HEK293 (cell line): ENCODE data around the gene SH2D4B.

Experiments used
- CTCF ChIA-PET: fragments of 350-600 bp; formaldehyde crosslinking; extraction: SDS; loops from one replicate; lab custom pipeline; 2021; ENCODE audit warnings: antibody characterized with exemption; lab: Yijun Ruan, JAX
- POLR2A ChIA-PET: fragments of 300-600 bp; formaldehyde crosslinking; extraction: SDS; loops from one replicate; lab custom pipeline; 2020; ENCODE audit warnings: antibody characterized with exemption, inconsistent platforms; lab: Yijun Ruan, JAX
- H3K27ac ChIP-seq: fragments of 200-500 bp; sonication (Bioruptor generic); 2 replicates; pipeline ENCODE4 v1.5.1; 2014; ENCODE audit warnings: low read depth, low read length, control low read depth, inconsistent platforms; ENCODE audit errors: extremely low read depth
- H3K36me3 ChIP-seq, 2 experiments: fragments of 200-500 bp in 1 of 2; sonication (Bioruptor generic) in 1 of 2; 1 replicate in 1 of 2; 2 replicates in 1 of 2; pipeline ENCODE4 v1.5.1; 2014 to 2017; ENCODE audit warnings: inconsistent platforms in 2 of 2, low read length in 2 of 2; ENCODE audit not compliant: control insufficient read depth in 2 of 2, insufficient read depth in 1 of 2
- H3K4me1 ChIP-seq: fragments of 200-500 bp; sonication (Bioruptor generic); 2 replicates; pipeline ENCODE4 v1.5.1; 2014; ENCODE audit warnings: mild to moderate bottlenecking, low read length, inconsistent platforms; ENCODE audit not compliant: control insufficient read depth, insufficient read depth
- H3K4me3 ChIP-seq: 2 replicates; pipeline ENCODE4 v1.5.1; 2011; ENCODE audit warnings: low read depth, mild to moderate bottlenecking, control low read depth, low read length, moderate library complexity
- H3K9me3 ChIP-seq: fragments of 200-500 bp; sonication (Bioruptor generic); 2 replicates; pipeline ENCODE4 v1.5.1; 2014; ENCODE audit warnings: low read depth, low read length, inconsistent platforms; ENCODE audit not compliant: control insufficient read depth, insufficient read depth
- EGR2 ChIP-seq: fragments of 450-650 bp; formaldehyde crosslinking; IDR thresholded peaks from 2 replicates; pipeline ENCODE4 v1.5.1; 2016; ENCODE audit warnings: low read depth, missing biosample characterization, missing genetic modification characterization
- GFI1B ChIP-seq: fragments of 450-650 bp; formaldehyde crosslinking; IDR thresholded peaks from 2 replicates; pipeline ENCODE4 v1.5.1; 2016; ENCODE audit warnings: missing biosample characterization, missing genetic modification characterization
- GLIS2 ChIP-seq: fragments of 450-650 bp; formaldehyde crosslinking; IDR thresholded peaks from 2 replicates; pipeline ENCODE4 v1.5.1; 2016; ENCODE audit warnings: missing biosample characterization, missing genetic modification characterization
- ZBTB8A ChIP-seq: fragments of 450-650 bp; formaldehyde crosslinking; IDR thresholded peaks from 2 replicates; pipeline ENCODE4 v1.5.1; 2016; ENCODE audit warnings: missing biosample characterization, missing genetic modification characterization
- ZFHX2 ChIP-seq: fragments of 450-650 bp; formaldehyde crosslinking; conservative IDR thresholded peaks from 2 replicates; pipeline ENCODE4 v1.5.1; 2016; ENCODE audit warnings: missing biosample characterization, missing genetic modification characterization
- ZNF133 ChIP-seq: fragments of 450-650 bp; formaldehyde crosslinking; IDR thresholded peaks from 2 replicates; pipeline ENCODE4 v1.5.1; 2016; ENCODE audit warnings: missing biosample characterization, missing genetic modification characterization
- ZNF23 ChIP-seq: fragments of 450-650 bp; formaldehyde crosslinking; IDR thresholded peaks from 2 replicates; pipeline ENCODE4 v1.5.1; 2016; ENCODE audit warnings: missing biosample characterization, missing genetic modification characterization, borderline replicate concordance
- ZNF324 ChIP-seq: fragments of 450-650 bp; formaldehyde crosslinking; IDR thresholded peaks from 2 replicates; pipeline ENCODE4 v1.5.1; 2016; ENCODE audit warnings: missing biosample characterization, missing genetic modification characterization
- ZNF341 ChIP-seq: fragments of 450-650 bp; formaldehyde crosslinking; IDR thresholded peaks from 2 replicates; pipeline ENCODE4; 2016; ENCODE audit warnings: low read depth, missing biosample characterization, missing genetic modification characterization
- ZNF391 ChIP-seq: fragments of 450-650 bp; formaldehyde crosslinking; IDR thresholded peaks from 2 replicates; pipeline ENCODE4 v1.5.1; 2016; ENCODE audit warnings: low read depth, missing biosample characterization, missing genetic modification characterization, borderline replicate concordance
- ZNF433 ChIP-seq: fragments of 450-650 bp; formaldehyde crosslinking; IDR thresholded peaks from 2 replicates; pipeline ENCODE4 v1.5.1; 2016; ENCODE audit warnings: missing biosample characterization, missing genetic modification characterization, low read depth
- ZNF548 ChIP-seq: fragments of 450-650 bp; formaldehyde crosslinking; IDR thresholded peaks from 2 replicates; pipeline ENCODE4 v1.5.1; 2016; ENCODE audit warnings: missing biosample characterization, missing genetic modification characterization
- ZNF561 ChIP-seq: fragments of 450-650 bp; IDR thresholded peaks from 2 replicates; pipeline ENCODE4 v1.5.1; 2018; ENCODE audit warnings: missing biosample characterization, missing genetic modification characterization, borderline replicate concordance
- ZNF596 ChIP-seq: fragments of 450-650 bp; IDR thresholded peaks from 2 replicates; pipeline ENCODE4 v1.5.0; 2018; ENCODE audit warnings: missing biosample characterization, mild to moderate bottlenecking, missing genetic modification characterization, moderate library complexity
- ZNF600 ChIP-seq: fragments of 450-650 bp; formaldehyde crosslinking; IDR thresholded peaks from 2 replicates; pipeline ENCODE4 v1.5.1; 2016; ENCODE audit warnings: missing biosample characterization, missing genetic modification characterization
- ZXDB ChIP-seq: fragments of 450-650 bp; formaldehyde crosslinking; IDR thresholded peaks from 2 replicates; pipeline ENCODE4 v1.5.1; 2016; ENCODE audit warnings: missing biosample characterization, missing genetic modification characterization
- TF ChIP-seq, protein P1 (sequence below): fragments of 450-650 bp; formaldehyde crosslinking; IDR thresholded peaks from 2 replicates; pipeline ENCODE4 v1.5.1; 2016; ENCODE audit warnings: missing biosample characterization, missing genetic modification characterization
- TF ChIP-seq, protein P2 (sequence below): fragments of 450-650 bp; formaldehyde crosslinking; IDR thresholded peaks from 2 replicates; pipeline ENCODE4 v1.5.1; 2016; ENCODE audit warnings: missing biosample characterization, missing genetic modification characterization
- TF ChIP-seq, protein P3 (sequence below): fragments of 450-650 bp; formaldehyde crosslinking; IDR thresholded peaks from 2 replicates; pipeline ENCODE4 v1.5.1; 2017; ENCODE audit warnings: missing biosample characterization, mild to moderate bottlenecking, missing genetic modification characterization, moderate library complexity

The SH2D4B gene

DNA sequence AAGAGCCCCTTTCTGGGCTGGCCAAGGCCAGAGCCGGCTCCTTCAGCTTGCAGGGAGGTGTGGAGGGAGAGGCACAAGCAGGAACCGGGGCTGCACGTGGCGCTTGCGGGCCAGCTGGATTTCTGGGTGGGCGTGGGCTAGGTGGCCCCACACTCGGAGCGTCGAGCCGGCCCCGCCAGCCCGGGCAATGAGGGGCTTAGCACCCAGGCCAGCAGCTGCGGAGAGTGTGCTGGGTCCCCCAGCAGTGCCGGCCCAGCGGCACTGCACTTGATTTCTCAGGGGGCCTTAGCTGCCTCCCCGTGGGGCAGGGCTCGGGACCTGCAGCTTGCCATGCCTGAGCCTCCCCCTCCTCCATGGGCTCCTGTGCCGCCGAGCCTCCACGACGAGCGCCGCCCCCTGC, 48.1 kb downstream of the SH2D4B start:
- H3K9me3 ChIP-seq: no peaks in the 10 kb centered on the region
- ChIA-PET CTCF (interaction anchor here (0.9 to 3.0 kb wide), 2 partner anchors 13 to 22 kb away, joined by 3 to 16 read pairs; no protein-coding TSS in a partner anchor), POLR2A (no interaction called here)
- H3K4me3 ChIP-seq: no peak overlapping the region
- H3K27ac ChIP-seq: no peak overlapping the region
- no peaks in the 10 kb centered on the region for H3K4me1 ChIP-seq
- TF ChIP-seq ZNF433 (no peak), EGR2 (no peak), ZNF391 (tag by site-specific recombination) (no peak), ZNF596 (tag by site-specific recombination) (no peak), GLIS2 (no peak), ZNF324 (tag by site-specific recombination) (no peak), ZNF548 (no peak), ZNF341 (tag by site-specific recombination) (no peak), ZXDB (tag by site-specific recombination) (no peak), ZNF600 (tag by site-specific recombination) (no peak), GFI1B (tag by site-specific recombination) (no peak), ZNF133 (tag by site-specific recombination) (no peak), ZNF23 (no peak)
- TF ChIP-seq, protein P1, sequence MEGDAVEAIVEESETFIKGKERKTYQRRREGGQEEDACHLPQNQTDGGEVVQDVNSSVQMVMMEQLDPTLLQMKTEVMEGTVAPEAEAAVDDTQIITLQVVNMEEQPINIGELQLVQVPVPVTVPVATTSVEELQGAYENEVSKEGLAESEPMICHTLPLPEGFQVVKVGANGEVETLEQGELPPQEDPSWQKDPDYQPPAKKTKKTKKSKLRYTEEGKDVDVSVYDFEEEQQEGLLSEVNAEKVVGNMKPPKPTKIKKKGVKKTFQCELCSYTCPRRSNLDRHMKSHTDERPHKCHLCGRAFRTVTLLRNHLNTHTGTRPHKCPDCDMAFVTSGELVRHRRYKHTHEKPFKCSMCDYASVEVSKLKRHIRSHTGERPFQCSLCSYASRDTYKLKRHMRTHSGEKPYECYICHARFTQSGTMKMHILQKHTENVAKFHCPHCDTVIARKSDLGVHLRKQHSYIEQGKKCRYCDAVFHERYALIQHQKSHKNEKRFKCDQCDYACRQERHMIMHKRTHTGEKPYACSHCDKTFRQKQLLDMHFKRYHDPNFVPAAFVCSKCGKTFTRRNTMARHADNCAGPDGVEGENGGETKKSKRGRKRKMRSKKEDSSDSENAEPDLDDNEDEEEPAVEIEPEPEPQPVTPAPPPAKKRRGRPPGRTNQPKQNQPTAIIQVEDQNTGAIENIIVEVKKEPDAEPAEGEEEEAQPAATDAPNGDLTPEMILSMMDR (tag by site-specific recombination): no peak
- no peaks in the 10 kb centered on the region for H3K36me3 ChIP-seq

DNA sequence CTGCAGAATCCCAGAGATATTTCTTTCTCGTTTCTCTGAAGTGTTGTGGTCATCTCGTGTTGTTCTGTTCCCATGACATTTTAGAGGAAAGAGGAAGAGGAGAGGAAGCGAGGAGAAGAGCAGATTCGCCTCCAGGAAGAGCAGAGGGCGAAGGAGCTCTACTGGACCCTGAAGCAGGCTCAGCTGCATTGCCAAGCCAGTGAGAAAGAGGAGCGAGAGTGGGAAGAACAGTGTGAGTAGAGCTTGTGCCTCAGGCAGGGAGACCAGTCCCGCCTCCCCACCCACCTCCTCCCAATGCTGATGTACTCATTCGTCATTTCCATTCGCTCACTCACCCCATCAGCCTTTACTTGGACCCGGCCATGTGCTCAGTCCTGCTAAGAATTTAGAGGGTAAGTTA, 50.8 kb downstream of the SH2D4B start:
- Histone ChIP-seq H3K9me3 (no peaks in the 10 kb centered on the region), H3K4me3 (no peak overlapping the region), H3K4me1 (no peaks in the 10 kb centered on the region), H3K36me3 (no peaks in the 10 kb centered on the region), H3K27ac (no peak overlapping the region)
- TF ChIP-seq ZNF561 (tag by site-specific recombination): no peak
- peak; percentile 16; the same call in 1 of the 2 replicates for TF ChIP-seq ZFHX2
- no peak for TF ChIP-seq ZBTB8A (tag by site-specific recombination)
- CTCF ChIA-PET: interaction anchor here (0.7 to 3.1 kb wide), 3 partner anchors 8 to 144 kb away, joined by 3 to 15 read pairs (median 8); no protein-coding TSS in a partner anchor
- POLR2A ChIA-PET: no interaction called here

DNA sequence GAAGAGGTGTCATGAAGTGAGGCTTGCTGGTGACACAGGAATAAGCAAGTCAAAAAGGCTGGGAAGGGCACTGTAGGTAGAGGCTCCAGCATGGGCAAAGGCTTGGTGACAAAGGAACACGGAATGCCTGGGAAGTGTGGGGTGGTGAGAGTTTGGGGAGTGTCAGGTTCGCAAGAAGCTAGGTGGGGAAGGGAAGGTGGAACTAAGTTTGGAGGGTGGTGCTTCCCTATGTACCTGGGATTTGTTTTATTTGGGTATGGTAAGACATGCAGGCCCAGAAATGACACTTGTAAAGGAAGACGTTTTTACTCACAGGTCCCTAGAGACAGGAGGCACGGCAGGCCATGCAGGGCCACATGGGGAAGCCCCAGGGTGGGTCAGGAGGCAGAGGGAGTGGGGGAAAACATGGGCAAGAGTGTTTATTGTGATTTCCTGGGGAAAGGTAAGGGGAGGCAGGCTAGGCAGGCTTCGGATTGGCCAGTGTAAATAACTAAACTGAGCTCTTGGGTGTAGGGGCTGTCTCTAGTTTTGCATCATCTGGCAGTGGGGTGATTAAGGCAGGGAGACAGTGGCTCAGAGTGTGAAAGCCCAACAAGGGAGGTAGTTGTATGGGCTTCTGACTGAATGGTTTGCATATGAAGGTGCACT, 52.1 kb downstream of the SH2D4B start:
- ChIA-PET POLR2A (no interaction called here), CTCF (interaction anchor here (3.1 kb wide), 1 partner anchor 9 kb away, joined by 15 read pairs; no protein-coding TSS in a partner anchor)
- TF ChIP-seq, protein P2, sequence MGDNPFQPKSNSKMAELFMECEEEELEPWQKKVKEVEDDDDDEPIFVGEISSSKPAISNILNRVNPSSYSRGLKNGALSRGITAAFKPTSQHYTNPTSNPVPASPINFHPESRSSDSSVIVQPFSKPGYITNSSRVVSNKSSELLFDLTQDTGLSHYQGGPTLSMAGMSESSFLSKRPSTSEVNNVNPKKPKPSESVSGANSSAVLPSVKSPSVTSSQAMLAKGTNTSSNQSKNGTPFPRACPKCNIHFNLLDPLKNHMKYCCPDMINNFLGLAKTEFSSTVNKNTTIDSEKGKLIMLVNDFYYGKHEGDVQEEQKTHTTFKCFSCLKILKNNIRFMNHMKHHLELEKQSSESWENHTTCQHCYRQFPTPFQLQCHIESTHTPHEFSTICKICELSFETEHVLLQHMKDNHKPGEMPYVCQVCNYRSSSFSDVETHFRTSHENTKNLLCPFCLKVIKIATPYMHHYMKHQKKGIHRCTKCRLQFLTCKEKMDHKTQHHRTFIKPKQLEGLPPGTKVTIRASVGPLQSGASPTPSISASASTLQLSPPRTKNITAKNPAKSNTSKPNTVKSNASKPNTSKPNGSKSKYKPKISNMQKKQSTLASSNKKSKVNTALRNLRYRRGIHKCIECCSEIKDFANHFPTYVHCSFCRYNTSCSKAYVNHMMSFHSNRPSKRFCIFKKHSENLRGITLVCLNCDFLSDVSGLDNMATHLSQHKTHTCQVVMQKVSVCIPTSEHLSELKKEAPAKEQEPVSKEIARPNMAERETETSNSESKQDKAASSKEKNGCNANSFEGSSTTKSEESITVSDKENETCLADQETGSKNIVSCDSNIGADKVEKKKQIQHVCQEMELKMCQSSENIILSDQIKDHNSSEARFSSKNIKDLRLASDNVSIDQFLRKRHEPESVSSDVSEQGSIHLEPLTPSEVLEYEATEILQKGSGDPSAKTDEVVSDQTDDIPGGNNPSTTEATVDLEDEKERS (tag by site-specific recombination): no peak
- TF ChIP-seq, protein P3, sequence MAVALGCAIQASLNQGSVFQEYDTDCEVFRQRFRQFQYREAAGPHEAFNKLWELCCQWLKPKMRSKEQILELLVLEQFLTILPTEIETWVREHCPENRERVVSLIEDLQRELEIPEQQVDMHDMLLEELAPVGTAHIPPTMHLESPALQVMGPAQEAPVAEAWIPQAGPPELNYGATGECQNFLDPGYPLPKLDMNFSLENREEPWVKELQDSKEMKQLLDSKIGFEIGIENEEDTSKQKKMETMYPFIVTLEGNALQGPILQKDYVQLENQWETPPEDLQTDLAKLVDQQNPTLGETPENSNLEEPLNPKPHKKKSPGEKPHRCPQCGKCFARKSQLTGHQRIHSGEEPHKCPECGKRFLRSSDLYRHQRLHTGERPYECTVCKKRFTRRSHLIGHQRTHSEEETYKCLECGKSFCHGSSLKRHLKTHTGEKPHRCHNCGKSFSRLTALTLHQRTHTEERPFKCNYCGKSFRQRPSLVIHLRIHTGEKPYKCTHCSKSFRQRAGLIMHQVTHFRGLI: peak; percentile 85
- no peaks in the 10 kb centered on the region for H3K36me3 ChIP-seq
- H3K27ac ChIP-seq: no peak overlapping the region
- H3K9me3 ChIP-seq: no peaks in the 10 kb centered on the region
- H3K4me3 ChIP-seq: no peak overlapping the region
- no peaks in the 10 kb centered on the region for H3K4me1 ChIP-seq
